ENCODE data around the gene PLBD1.

DNA sequence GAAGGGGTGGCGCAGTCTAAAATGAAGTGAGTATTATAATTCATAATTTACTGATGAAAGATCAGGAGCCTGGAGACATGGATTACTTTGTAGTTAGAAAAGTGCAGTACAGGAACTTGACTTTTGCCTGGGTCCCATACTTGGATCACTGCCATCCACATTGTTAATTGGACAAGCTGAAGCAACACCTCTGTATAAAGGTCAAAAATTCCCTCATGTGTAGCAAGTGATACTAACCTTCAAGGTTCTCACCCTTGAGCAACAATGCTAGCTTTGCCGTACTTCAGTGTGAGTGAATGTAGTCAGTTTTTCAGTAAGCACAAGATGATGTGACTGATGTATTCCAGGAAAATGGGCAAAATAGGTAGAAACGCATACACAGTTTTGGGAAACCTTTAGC, 44.6 kb upstream of the PLBD1 start:
- TF ChIP-seq, protein P1, sequence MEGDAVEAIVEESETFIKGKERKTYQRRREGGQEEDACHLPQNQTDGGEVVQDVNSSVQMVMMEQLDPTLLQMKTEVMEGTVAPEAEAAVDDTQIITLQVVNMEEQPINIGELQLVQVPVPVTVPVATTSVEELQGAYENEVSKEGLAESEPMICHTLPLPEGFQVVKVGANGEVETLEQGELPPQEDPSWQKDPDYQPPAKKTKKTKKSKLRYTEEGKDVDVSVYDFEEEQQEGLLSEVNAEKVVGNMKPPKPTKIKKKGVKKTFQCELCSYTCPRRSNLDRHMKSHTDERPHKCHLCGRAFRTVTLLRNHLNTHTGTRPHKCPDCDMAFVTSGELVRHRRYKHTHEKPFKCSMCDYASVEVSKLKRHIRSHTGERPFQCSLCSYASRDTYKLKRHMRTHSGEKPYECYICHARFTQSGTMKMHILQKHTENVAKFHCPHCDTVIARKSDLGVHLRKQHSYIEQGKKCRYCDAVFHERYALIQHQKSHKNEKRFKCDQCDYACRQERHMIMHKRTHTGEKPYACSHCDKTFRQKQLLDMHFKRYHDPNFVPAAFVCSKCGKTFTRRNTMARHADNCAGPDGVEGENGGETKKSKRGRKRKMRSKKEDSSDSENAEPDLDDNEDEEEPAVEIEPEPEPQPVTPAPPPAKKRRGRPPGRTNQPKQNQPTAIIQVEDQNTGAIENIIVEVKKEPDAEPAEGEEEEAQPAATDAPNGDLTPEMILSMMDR (IDR thresholded peaks at IDR 0.05) = no peak
- no peak for TF ChIP-seq ZFX (IDR thresholded peaks at IDR 0.05; ENCODE audit: borderline replicate concordance)
